ENCODE results near the gene PNMA8B. TPM values are rescaled to one million over a fixed set of nuclear protein-coding genes. Genes with fewer than 3 reads are reported as not detected.

Gene PNMA8B
- total and polyA plus RNA-seq, 4 experiments from 2014 or later = 0.24 to 1.2 (median 0.75) TPM

GRCh38 chr19:46493236-46494145 is 2.2 kb downstream of the PNMA8B start:
- Histone ChIP-seq H3K4me3 (ENCODE audit: low read length in 2 of 2) (no peak overlapping the region), H3K36me3 (ENCODE audit: insufficient read depth, low read length) (no peaks in the 10 kb centered on the region), H3K4me1 (ENCODE audit: insufficient read depth, low read length) (peaks cover 27% of the 10 kb centered on the region), H3K27me3 (ENCODE audit: insufficient read depth, low read length) (peaks cover 29% of the 10 kb centered on the region), H3K27ac (ENCODE audit: low read depth, low read length) (no peak overlapping the region), H3K9me3 (ENCODE audit: control insufficient read depth in 1 of 2, low read length in 2 of 2) (no peaks in the 10 kb centered on the region)
- H3K36me3 Mint-ChIP-seq = no peaks in the 10 kb centered on the region
- H3K27me3 Mint-ChIP-seq = peaks cover 36 to 40% of the 10 kb centered on the region in 2 donors
- peak in 3 of 5 donors; percentile 32 to 41 (median 36) for DNase-seq
- peak overlapping the region in 4 of 7 donors; percentile 48 to 84 (median 64) for H3K27ac Mint-ChIP-seq
- H3K9me3 Mint-ChIP-seq = no peaks in the 10 kb centered on the region
- peak overlapping the region; percentile 70 to 87 (median 82) for H3K4me3 Mint-ChIP-seq
- intact Hi-C loops (cut with micrococcal nuclease) = no loop called here
- ChIA-PET CTCF (ENCODE audit: partially characterized antibody) (no interaction called here), POLR2A (ENCODE audit: partially characterized antibody) (no interaction called here)
- H3K4me1 Mint-ChIP-seq = peaks cover 7 to 45% (median 19%) of the 10 kb centered on the region in 4 donors

- H3K9me3 Mint-ChIP-seq = no peaks in the 10 kb centered on the region
- Histone ChIP-seq H3K4me3 (ENCODE audit: low read length in 2 of 2) (no peak overlapping the region), H3K4me1 (ENCODE audit: insufficient read depth, low read length) (peaks cover 28% of the 10 kb centered on the region), H3K27ac (ENCODE audit: low read depth, low read length) (no peak overlapping the region), H3K36me3 (ENCODE audit: insufficient read depth, low read length) (no peaks in the 10 kb centered on the region), H3K27me3 (ENCODE audit: insufficient read depth, low read length) (peaks cover 33% of the 10 kb centered on the region), H3K9me3 (ENCODE audit: control insufficient read depth in 1 of 2, low read length in 2 of 2) (no peaks in the 10 kb centered on the region)
- H3K36me3 Mint-ChIP-seq = no peaks in the 10 kb centered on the region
- H3K27ac Mint-ChIP-seq = peak overlapping the region in 1 of 7 donors; percentile 48
- intact Hi-C loops (cut with micrococcal nuclease) = no loop called here
- DNase-seq = peak in 1 of 5 donors; percentile 19
- peak overlapping the region in 6 of 8 donors; percentile 7 to 75 (median 49) for H3K4me3 Mint-ChIP-seq
- ChIA-PET POLR2A (ENCODE audit: partially characterized antibody) (no interaction called here), CTCF (ENCODE audit: partially characterized antibody) (no interaction called here)
- peaks cover 10 to 51% (median 22%) of the 10 kb centered on the region in 4 donors for H3K4me1 Mint-ChIP-seq
- peaks cover 40 to 44% of the 10 kb centered on the region in 2 donors for H3K27me3 Mint-ChIP-seq
Measured at GRCh38 chr19:46492841-46493235, 2.8 kb downstream of the PNMA8B start.

- Histone ChIP-seq H3K9me3 (ENCODE audit: control insufficient read depth in 1 of 2, low read length in 2 of 2) (no peaks in the 10 kb centered on the region), H3K27me3 (ENCODE audit: insufficient read depth, low read length) (peaks cover 39% of the 10 kb centered on the region), H3K36me3 (ENCODE audit: insufficient read depth, low read length) (no peaks in the 10 kb centered on the region), H3K27ac (ENCODE audit: low read depth, low read length) (no peak overlapping the region), H3K4me3 (ENCODE audit: low read length in 2 of 2) (no peak overlapping the region), H3K4me1 (ENCODE audit: insufficient read depth, low read length) (peaks cover 36% of the 10 kb centered on the region)
- H3K27me3 Mint-ChIP-seq = peaks cover 47% of the 10 kb centered on the region in 2 donors
- intact Hi-C loops (cut with micrococcal nuclease) = no loop called here
- H3K9me3 Mint-ChIP-seq = no peaks in the 10 kb centered on the region
- ChIA-PET CTCF (ENCODE audit: partially characterized antibody) (interaction anchor here (2.0 kb wide), 1 partner anchor 90 kb away, joined by 7 read pairs; no protein-coding TSS in a partner anchor), POLR2A (ENCODE audit: partially characterized antibody) (no interaction called here)
- no peak overlapping the region for H3K27ac Mint-ChIP-seq
- H3K4me3 Mint-ChIP-seq = peak overlapping the region in 3 of 8 donors; percentile 59 to 69 (median 64)
- no peak for DNase-seq
- H3K4me1 Mint-ChIP-seq = peaks cover 10 to 58% (median 23%) of the 10 kb centered on the region in 4 donors
- H3K36me3 Mint-ChIP-seq = no peaks in the 10 kb centered on the region
Measured at GRCh38 chr19:46491975-46492682, 3.5 kb downstream of the PNMA8B start.

GRCh38 chr19:46490774-46491173 is 4.9 kb downstream of the PNMA8B start:
- DNase-seq = no peak
- Histone ChIP-seq H3K9me3 (ENCODE audit: control insufficient read depth in 1 of 2, low read length in 2 of 2) (no peaks in the 10 kb centered on the region), H3K4me1 (ENCODE audit: insufficient read depth, low read length) (peaks cover 36% of the 10 kb centered on the region), H3K36me3 (ENCODE audit: insufficient read depth, low read length) (no peaks in the 10 kb centered on the region), H3K4me3 (ENCODE audit: low read length in 2 of 2) (no peak overlapping the region), H3K27ac (ENCODE audit: low read depth, low read length) (no peak overlapping the region), H3K27me3 (ENCODE audit: insufficient read depth, low read length) (peaks cover 39% of the 10 kb centered on the region)
- H3K36me3 Mint-ChIP-seq = no peaks in the 10 kb centered on the region
- POLR2A ChIA-PET (ENCODE audit: partially characterized antibody) = interaction anchor here (0.6 kb wide), 1 partner anchor 296 kb away, joined by 3 read pairs; no protein-coding TSS in a partner anchor
- intact Hi-C loops (cut with micrococcal nuclease) = no loop called here
- peak overlapping the region in 1 of 8 donors; percentile 68 for H3K4me3 Mint-ChIP-seq
- peak overlapping the region in 3 of 7 donors; percentile 14 to 44 (median 17) for H3K27ac Mint-ChIP-seq
- H3K27me3 Mint-ChIP-seq = peaks cover 49 to 56% of the 10 kb centered on the region in 2 donors
- H3K9me3 Mint-ChIP-seq = no peaks in the 10 kb centered on the region
- peaks cover 10 to 68% (median 23%) of the 10 kb centered on the region in 4 donors for H3K4me1 Mint-ChIP-seq
- CTCF ChIA-PET (ENCODE audit: partially characterized antibody) = interaction anchor here (2.0 kb wide), 1 partner anchor 88 kb away, joined by 7 read pairs; no protein-coding TSS in a partner anchor

- no peak overlapping the region for H3K4me3 ChIP-seq (ENCODE audit: low read length in 2 of 2)
- H3K36me3 ChIP-seq (ENCODE audit: insufficient read depth, low read length) = no peaks in the 10 kb centered on the region
- no peaks in the 10 kb centered on the region for H3K36me3 Mint-ChIP-seq
- peak overlapping the region in 1 of 8 donors; percentile 57 for H3K4me3 Mint-ChIP-seq
- no peak for DNase-seq
- H3K9me3 ChIP-seq (ENCODE audit: control insufficient read depth in 1 of 2, low read length in 2 of 2) = no peaks in the 10 kb centered on the region
- peaks cover 39% of the 10 kb centered on the region for H3K27me3 ChIP-seq (ENCODE audit: insufficient read depth, low read length)
- H3K4me1 ChIP-seq (ENCODE audit: insufficient read depth, low read length) = peaks cover 27% of the 10 kb centered on the region
- H3K27ac ChIP-seq (ENCODE audit: low read depth, low read length) = no peak overlapping the region
- ChIA-PET POLR2A (ENCODE audit: partially characterized antibody) (no interaction called here), CTCF (ENCODE audit: partially characterized antibody) (interaction anchor here (0.7 to 2.5 kb wide), 4 partner anchors 87 to 1736 kb away, joined by 3 to 17 read pairs (median 6); partner anchors contain the start of gene AP2S1)
- H3K4me1 Mint-ChIP-seq = peaks cover 10 to 66% (median 20%) of the 10 kb centered on the region in 4 donors
- H3K27ac Mint-ChIP-seq = peak overlapping the region in 2 of 7 donors; percentile 32 to 46
- peaks cover 48 to 63% of the 10 kb centered on the region in 2 donors for H3K27me3 Mint-ChIP-seq
- intact Hi-C loops (cut with micrococcal nuclease) = loop anchor here (5.0 kb wide), 1 partner anchor 462 kb away; no protein-coding TSS in a partner anchor
- no peaks in the 10 kb centered on the region for H3K9me3 Mint-ChIP-seq
Measured at GRCh38 chr19:46489445-46490272, 6.0 kb downstream of the PNMA8B start.

- no peak for DNase-seq
- CTCF ChIA-PET (ENCODE audit: partially characterized antibody) = interaction anchor here (2.5 kb wide), 1 partner anchor 86 kb away, joined by 17 read pairs; no protein-coding TSS in a partner anchor
- Histone ChIP-seq H3K9me3 (ENCODE audit: control insufficient read depth in 1 of 2, low read length in 2 of 2) (no peaks in the 10 kb centered on the region), H3K27ac (ENCODE audit: low read depth, low read length) (no peak overlapping the region), H3K4me3 (ENCODE audit: low read length in 2 of 2) (no peak overlapping the region), H3K36me3 (ENCODE audit: insufficient read depth, low read length) (no peaks in the 10 kb centered on the region), H3K27me3 (ENCODE audit: insufficient read depth, low read length) (peaks cover 39% of the 10 kb centered on the region), H3K4me1 (ENCODE audit: insufficient read depth, low read length) (peaks cover 23% of the 10 kb centered on the region)
- Mint-ChIP-seq H3K36me3 (no peaks in the 10 kb centered on the region), H3K9me3 (no peaks in the 10 kb centered on the region), H3K4me1 (peaks cover 9 to 57% (median 12%) of the 10 kb centered on the region in 4 donors), H3K27ac (peak overlapping the region in 1 of 7 donors; percentile 27), H3K4me3 (peak overlapping the region in 1 of 8 donors; percentile 55), H3K27me3 (peaks cover 45 to 61% of the 10 kb centered on the region in 2 donors)
- POLR2A ChIA-PET (ENCODE audit: partially characterized antibody) = interaction anchor here (0.6 kb wide), 1 partner anchor 127 kb away, joined by 4 read pairs; no protein-coding TSS in a partner anchor
- intact Hi-C loops (cut with micrococcal nuclease) = loop anchor here (1.0 to 5.0 kb wide), 2 partner anchors 93 to 461 kb away; no protein-coding TSS in a partner anchor
Measured at GRCh38 chr19:46488551-46488950, 7.1 kb downstream of the PNMA8B start.

Measured in CD4-positive, alpha-beta memory T cell (primary cell).